RWPE2 (cell line): ENCODE data around the gene PCDHA4.
"Not testable (repeated sequence)": the region's sequence is repeated elsewhere in the genome, so short reads cannot be mapped to it uniquely, and the experiment has no call there.

ENCODE experiments used
- ATAC-seq: fragments of 200-7000 bp; cut with Tn5 transposase; 3 replicates; pipeline ENCODE4 v1.9.1; 2021; ENCODE audit warnings: low read depth
- DNase-seq: peaks from one replicate; pipeline ENCODE4 v3.0.0-alpha.2; 2020; ENCODE audit warnings: low spot score
- H3K27ac ChIP-seq: fragments of 450-650 bp; 2 replicates; pipeline ENCODE4 v1.5.1; 2017; ENCODE audit warnings: mild to moderate bottlenecking; ENCODE audit not compliant: poor library complexity, severe bottlenecking
- H3K27me3 ChIP-seq: fragments of 250-450 bp; sonication (Bioruptor Pico); 2 replicates; pipeline ENCODE4 v1.5.1; 2021; ENCODE audit warnings: mild to moderate bottlenecking, moderate library complexity; ENCODE audit not compliant: insufficient read depth, poor library complexity, severe bottlenecking
- H3K36me3 ChIP-seq: fragments of 250-450 bp; sonication (Bioruptor Pico); 2 replicates; pipeline ENCODE4 v1.5.1; 2020; ENCODE audit warnings: low read depth, mild to moderate bottlenecking, moderate library complexity
- H3K4me1 ChIP-seq: fragments of 250-450 bp; sonication (Bioruptor Pico); 2 replicates; pipeline ENCODE4 v1.5.1; 2021; ENCODE audit warnings: mild to moderate bottlenecking, moderate library complexity; ENCODE audit not compliant: insufficient read depth, poor library complexity, severe bottlenecking
- H3K4me3 ChIP-seq: fragments of 250-450 bp; sonication (Bioruptor Pico); 2 replicates; pipeline ENCODE4 v1.5.1; 2021; ENCODE audit warnings: mild to moderate bottlenecking, moderate library complexity; ENCODE audit not compliant: severe bottlenecking
- H3K9me3 ChIP-seq: fragments of 250-450 bp; sonication (Bioruptor Pico); 2 replicates; pipeline ENCODE4 v1.5.1; 2021; ENCODE audit warnings: mild to moderate bottlenecking, moderate library complexity; ENCODE audit not compliant: severe bottlenecking
- CTCF ChIP-seq: fragments of 450-650 bp; IDR thresholded peaks from one replicate; pipeline ENCODE4 v1.5.1; 2017; ENCODE audit warnings: mild to moderate bottlenecking, moderate library complexity; ENCODE audit not compliant: poor library complexity, severe bottlenecking

The PCDHA4 gene

GRCh38 chr5:140823475-140823874, 16.6 kb downstream of the PCDHA4 start:
- H3K27ac ChIP-seq: no peak overlapping the region
- TF ChIP-seq CTCF: no peak
- H3K9me3 ChIP-seq: peaks cover 5% of the 10 kb centered on the region

GRCh38 chr5:140827704-140828361, 21.0 kb downstream of the PCDHA4 start, which contains the start of gene PCDHA6:
TSS of gene PCDHA6 (plus strand) at chr5:140827960. CDS start at chr5:140828092, 132 bp downstream.
- Histone ChIP-seq H3K4me1 (no peaks in the 10 kb centered on the region), H3K9me3 (peaks cover 3% of the 10 kb centered on the region), H3K4me3 (no peak within 1 kb of the TSS), H3K27ac (no peak within 1 kb of the TSS), H3K36me3 (no peaks in the 10 kb centered on the region), H3K27me3 (peaks cover 72% of the 10 kb centered on the region)
- no peak for DNase-seq
- ATAC-seq: no peak
- TF ChIP-seq CTCF: peak; percentile 38

More at GRCh38 chr5:140823475-140823874, 16.6 kb downstream of the PCDHA4 start:
- Histone ChIP-seq H3K27me3 (peaks cover 50% of the 10 kb centered on the region), H3K36me3 (no peaks in the 10 kb centered on the region), H3K4me3 (no peak overlapping the region), H3K4me1 (no peaks in the 10 kb centered on the region)
- ATAC-seq (no peak), DNase-seq (no peak)

- H3K27me3 ChIP-seq: peaks cover 77% of the 10 kb centered on the region
- peaks cover 3% of the 10 kb centered on the region for H3K9me3 ChIP-seq
- H3K36me3 ChIP-seq: no peaks in the 10 kb centered on the region
- ATAC-seq (no peak), DNase-seq (no peak)
- H3K4me3 ChIP-seq: no peak overlapping the region
- no peaks in the 10 kb centered on the region for H3K4me1 ChIP-seq
- TF ChIP-seq CTCF: peak; percentile 6
- H3K27ac ChIP-seq: no peak overlapping the region
These were observed 21.5 kb downstream of the PCDHA4 start for GRCh38 chr5:140828362-140828737.

- not testable (repeated sequence) for ATAC-seq, H3K36me3 ChIP-seq, H3K4me3 ChIP-seq, H3K27ac ChIP-seq, DNase-seq, H3K4me1 ChIP-seq, H3K9me3 ChIP-seq
- peaks cover 88% of the 10 kb centered on the region for H3K27me3 ChIP-seq
These were observed 22.9 kb downstream of the PCDHA4 start for GRCh38 chr5:140829511-140830501.

GRCh38 chr5:140833993-140834392, 27.1 kb downstream of the PCDHA4 start, which contains the start of gene PCDHA7:
TSS of gene PCDHA7 (plus strand) at chr5:140834269. CDS start at chr5:140834384, 115 bp downstream.
- no peak for DNase-seq
- H3K27ac ChIP-seq: no peak within 1 kb of the TSS

More at GRCh38 chr5:140833993-140834392, 27.1 kb downstream of the PCDHA4 start, which contains the start of gene PCDHA7:
- peaks cover 89% of the 10 kb centered on the region for H3K27me3 ChIP-seq
- H3K36me3 ChIP-seq: no peaks in the 10 kb centered on the region
- no peaks in the 10 kb centered on the region for H3K4me1 ChIP-seq
- H3K4me3 ChIP-seq: peak within 1 kb of the TSS; percentile 10
- ATAC-seq: no peak
- H3K9me3 ChIP-seq: no peaks in the 10 kb centered on the region
- peak; percentile 59 for TF ChIP-seq CTCF
